GM23338 (cell line): ENCODE measurements around the gene OLFML3. TPM values are rescaled to one million over a fixed set of nuclear protein-coding genes. Genes with fewer than 3 reads are reported as not detected.

Source experiments
- ATAC-seq: fragments of 200-7000 bp; cut with Tn5 transposase; 3 replicates; pipeline ENCODE4 v1.9.1; 2020
- DNase-seq: peaks from one replicate; pipeline ENCODE4 v3.0.0-alpha.2; 2015; ENCODE audit warnings: low spot score
- H2AFZ ChIP-seq: fragments of 200-600 bp; sonication (generic); 2 replicates; pipeline ENCODE4 v1.8.0; 2016; ENCODE audit warnings: antibody characterized with exemption, mild to moderate bottlenecking, moderate library complexity
- H3F3A ChIP-seq: fragments of 200-600 bp; sonication (generic); replicated peaks from 2 replicates; pipeline ENCODE4 v1.8.0; 2017; ENCODE audit warnings: antibody characterized with exemption, mixed run types, low read depth
- H3K27ac ChIP-seq: fragments of 200-600 bp; sonication (generic); 2 replicates; pipeline ENCODE4 v1.6.1; 2016; ENCODE audit warnings: low read depth
- H3K27me3 ChIP-seq: fragments of 200-600 bp; sonication (generic); 2 replicates; pipeline ENCODE4 v1.8.0; 2016; ENCODE audit warnings: mild to moderate bottlenecking, mixed run types, moderate library complexity; ENCODE audit not compliant: insufficient read depth
- H3K36me3 ChIP-seq: fragments of 200-600 bp; sonication (generic); 2 replicates; pipeline ENCODE4 v1.8.0; 2016; ENCODE audit warnings: mild to moderate bottlenecking; ENCODE audit not compliant: insufficient read depth
- H3K4me1 ChIP-seq: fragments of 200-600 bp; sonication (generic); 2 replicates; pipeline ENCODE4 v1.8.0; 2016; ENCODE audit warnings: mild to moderate bottlenecking, moderate library complexity; ENCODE audit not compliant: insufficient read depth
- H3K4me2 ChIP-seq: fragments of 200-600 bp; sonication (generic); 2 replicates; pipeline ENCODE4 v1.7.1; 2017; ENCODE audit warnings: mixed run types
- H3K4me3 ChIP-seq: fragments of 200-600 bp; sonication (generic); 2 replicates; pipeline ENCODE4 v1.6.1; 2016; ENCODE audit warnings: mixed run types
- H3K79me2 ChIP-seq: fragments of 200-600 bp; sonication (generic); replicated peaks from 2 replicates; pipeline ENCODE4 v1.8.0; 2017; ENCODE audit warnings: mild to moderate bottlenecking; ENCODE audit not compliant: insufficient read depth
- H3K9me2 ChIP-seq: fragments of 200-600 bp; sonication (generic); 2 replicates; pipeline ENCODE4 v1.8.0; 2017; ENCODE audit not compliant: insufficient read depth
- H4K20me1 ChIP-seq: fragments of 200-600 bp; sonication (generic); replicated peaks from 2 replicates; pipeline ENCODE4 v1.8.0; 2017; ENCODE audit warnings: mild to moderate bottlenecking; ENCODE audit not compliant: insufficient read depth
- H3K27ac Mint-ChIP-seq: 2 replicates; pipeline ENCODE4 v1.8.0; 2020; ENCODE audit warnings: inconsistent platforms, mild to moderate bottlenecking, moderate library complexity, mixed read lengths
- H3K27me3 Mint-ChIP-seq: 3 replicates; pipeline ENCODE4 v1.8.0; 2022; ENCODE audit warnings: low read depth, mild to moderate bottlenecking, moderate library complexity, mixed read lengths, inconsistent platforms; ENCODE audit not compliant: insufficient read depth, poor library complexity
- H3K36me3 Mint-ChIP-seq: 3 replicates; pipeline ENCODE4 v1.8.0; 2021; ENCODE audit warnings: low read depth, mild to moderate bottlenecking, inconsistent platforms, moderate library complexity, mixed read lengths
- H3K4me1 Mint-ChIP-seq: 3 replicates; pipeline ENCODE4 v1.8.0; 2020; ENCODE audit warnings: mild to moderate bottlenecking, inconsistent platforms, mixed read lengths
- H3K4me3 Mint-ChIP-seq: 3 replicates; pipeline ENCODE4 v1.8.0; 2021; ENCODE audit warnings: moderate library complexity, mild to moderate bottlenecking, inconsistent platforms, mixed read lengths
- H3K9me3 Mint-ChIP-seq: 3 replicates; pipeline ENCODE4 v1.8.0; 2020; ENCODE audit warnings: moderate library complexity, mild to moderate bottlenecking, inconsistent platforms, mixed read lengths
- CREB1 ChIP-seq: fragments of 250-450 bp; sonication (Bioruptor Pico); IDR thresholded peaks from 2 replicates; pipeline ENCODE4 v1.5.0; 2020; ENCODE audit warnings: low read depth, mild to moderate bottlenecking, moderate library complexity
- JUNB ChIP-seq: IDR thresholded peaks from one replicate; pipeline ENCODE4 v1.6.1; 2016; ENCODE audit warnings: antibody characterized with exemption; ENCODE audit not compliant: unreplicated experiment
- POLR2AphosphoS5 ChIP-seq: IDR thresholded peaks from 2 replicates; pipeline ENCODE4 v1.6.1; 2016; ENCODE audit warnings: antibody characterized with exemption, low read depth
- STAT1 ChIP-seq: IDR thresholded peaks from one replicate; pipeline ENCODE4 v1.6.1; 2016; ENCODE audit warnings: antibody characterized with exemption; ENCODE audit not compliant: unreplicated experiment
- ZNF114 ChIP-seq: fragments of 250-450 bp; sonication (Bioruptor Pico); IDR thresholded peaks from 2 replicates; pipeline ENCODE4 v1.5.0; 2020; ENCODE audit warnings: mild to moderate bottlenecking, moderate library complexity
- long read RNA-seq: library from polyadenylated mRNA; unstranded; transcript quantifications from one replicate; pipeline ENCODE4 v2.0.0, GENCODE V29; 2020; ENCODE audit not compliant: unreplicated experiment
- polyA plus RNA-seq: library from polyadenylated mRNA; unstranded; fragments of >200 nt; fragmentation: Nextera tagmentation; extraction: Ambion mirVana; gene quantifications from 2 replicates; pipeline ENCODE4 v1.2.1, GENCODE V29; 2016
- total RNA-seq: library from RNA; depleted of rRNA; stranded (reverse); fragments of >200 nt; shearing (Covaris generic); gene quantifications from 2 replicates; pipeline ENCODE4 v1.2.3, GENCODE V29; 2014; rRNA removed
- TF ChIP-seq, protein P1 (sequence below): IDR thresholded peaks from one replicate; pipeline ENCODE4 v1.6.1; 2018; ENCODE audit warnings: antibody characterized with exemption; ENCODE audit not compliant: unreplicated experiment
- TF ChIP-seq, protein P2 (sequence below), 2 experiments: fragments of 200-600 bp in 1 of 2; sonication (generic) in 1 of 2; conservative IDR thresholded peaks; 2 replicates each; pipeline versions ENCODE4 v1.5.1 to v1.6.1; 2016 to 2017; ENCODE audit warnings: antibody characterized with exemption in 2 of 2, low read depth in 2 of 2, mild to moderate bottlenecking in 2 of 2, moderate library complexity in 1 of 2

OLFML3 gene, protein sequence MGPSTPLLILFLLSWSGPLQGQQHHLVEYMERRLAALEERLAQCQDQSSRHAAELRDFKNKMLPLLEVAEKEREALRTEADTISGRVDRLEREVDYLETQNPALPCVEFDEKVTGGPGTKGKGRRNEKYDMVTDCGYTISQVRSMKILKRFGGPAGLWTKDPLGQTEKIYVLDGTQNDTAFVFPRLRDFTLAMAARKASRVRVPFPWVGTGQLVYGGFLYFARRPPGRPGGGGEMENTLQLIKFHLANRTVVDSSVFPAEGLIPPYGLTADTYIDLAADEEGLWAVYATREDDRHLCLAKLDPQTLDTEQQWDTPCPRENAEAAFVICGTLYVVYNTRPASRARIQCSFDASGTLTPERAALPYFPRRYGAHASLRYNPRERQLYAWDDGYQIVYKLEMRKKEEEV
- 69.9 and 73.6 TPM in 2 replicates for total RNA-seq
- 42.8 and 44.7 TPM in 2 replicates for polyA plus RNA-seq
- long read RNA-seq, transcript OLFML3-201 (3 exons, 1,780 nt), result major isoform, 15 of 18 reads
- long read RNA-seq, partial matches to known transcripts, result 1 of 18 reads
- long read RNA-seq, other reads (novel, unspliced or antisense), result 1 of 18 reads

DNA sequence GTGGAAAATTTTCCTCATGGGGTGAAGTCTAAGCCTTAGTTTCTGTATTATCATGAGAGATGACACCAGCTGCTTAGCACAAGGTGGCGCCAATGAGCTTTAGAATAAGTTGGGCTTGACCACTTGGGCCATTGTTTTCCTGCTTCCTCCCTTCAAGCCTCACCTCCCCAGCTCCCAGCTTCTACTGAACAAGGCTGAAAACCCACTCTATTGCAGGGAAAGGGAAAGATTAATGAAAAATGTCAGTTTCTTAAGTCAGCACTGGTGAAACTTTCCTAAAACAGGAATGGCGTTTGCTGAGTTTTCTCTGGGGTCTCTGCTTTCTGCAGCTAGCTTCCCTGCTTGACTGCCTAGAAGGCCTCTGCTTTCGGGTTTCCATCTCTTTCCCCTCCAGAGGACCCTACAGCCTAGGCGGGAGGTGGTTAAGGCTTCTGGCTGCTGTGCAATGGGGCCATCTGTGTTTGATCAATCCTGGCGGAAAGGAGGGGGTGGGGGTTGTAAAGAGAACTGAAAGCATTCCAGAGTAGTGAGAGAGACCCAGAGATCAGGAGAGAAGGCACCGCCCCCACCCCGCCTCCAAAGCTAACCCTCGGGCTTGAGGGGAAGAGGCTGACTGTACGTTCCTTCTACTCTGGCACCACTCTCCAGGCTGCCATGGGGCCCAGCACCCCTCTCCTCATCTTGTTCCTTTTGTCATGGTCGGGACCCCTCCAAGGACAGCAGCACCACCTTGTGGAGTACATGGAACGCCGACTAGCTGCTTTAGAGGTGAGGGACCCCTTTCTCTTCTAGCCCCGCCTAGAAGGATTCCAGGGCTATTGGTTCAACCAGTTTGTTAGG lies at the start of gene OLFML3:
TSS of gene OLFML3 (plus strand) at position 612 of the 840 bp plus-strand sequence. CDS start at position 655, 43 bp downstream.
- Histone ChIP-seq H2AFZ (no peak within 1 kb of the TSS), H3K36me3 (0 out of 2 replicates have a peak, but pooled peaks cover 3% of the 10 kb centered on the region), H4K20me1 (no peaks in the 10 kb centered on the region), H3K27me3 (no peaks in the 10 kb centered on the region), H3K27ac (peak within 1 kb of the TSS; percentile 83), H3K79me2 (peaks cover 10% of the 10 kb centered on the region; the same call in 1 of the 2 replicates), H3F3A (peaks cover 5% of the 10 kb centered on the region; the same call in 1 of the 2 replicates), H3K4me2 (peak within 1 kb of the TSS; percentile 78), H3K9me2 (no peaks in the 10 kb centered on the region), H3K4me1 (peaks cover 64% of the 10 kb centered on the region), H3K4me3 (peak within 1 kb of the TSS; percentile 23)
- Mint-ChIP-seq H3K27me3 (peaks cover 21% of the 10 kb centered on the region), H3K4me1 (peaks cover 87% of the 10 kb centered on the region), H3K9me3 (peaks cover 7% of the 10 kb centered on the region; the same call in 2 of the 3 replicates), H3K27ac (peak within 1 kb of the TSS; percentile 94), H3K36me3 (peaks cover 29% of the 10 kb centered on the region), H3K4me3 (peak within 1 kb of the TSS; percentile 61)
- peak; percentile 55 for TF ChIP-seq JUNB
- TF ChIP-seq, protein P1, sequence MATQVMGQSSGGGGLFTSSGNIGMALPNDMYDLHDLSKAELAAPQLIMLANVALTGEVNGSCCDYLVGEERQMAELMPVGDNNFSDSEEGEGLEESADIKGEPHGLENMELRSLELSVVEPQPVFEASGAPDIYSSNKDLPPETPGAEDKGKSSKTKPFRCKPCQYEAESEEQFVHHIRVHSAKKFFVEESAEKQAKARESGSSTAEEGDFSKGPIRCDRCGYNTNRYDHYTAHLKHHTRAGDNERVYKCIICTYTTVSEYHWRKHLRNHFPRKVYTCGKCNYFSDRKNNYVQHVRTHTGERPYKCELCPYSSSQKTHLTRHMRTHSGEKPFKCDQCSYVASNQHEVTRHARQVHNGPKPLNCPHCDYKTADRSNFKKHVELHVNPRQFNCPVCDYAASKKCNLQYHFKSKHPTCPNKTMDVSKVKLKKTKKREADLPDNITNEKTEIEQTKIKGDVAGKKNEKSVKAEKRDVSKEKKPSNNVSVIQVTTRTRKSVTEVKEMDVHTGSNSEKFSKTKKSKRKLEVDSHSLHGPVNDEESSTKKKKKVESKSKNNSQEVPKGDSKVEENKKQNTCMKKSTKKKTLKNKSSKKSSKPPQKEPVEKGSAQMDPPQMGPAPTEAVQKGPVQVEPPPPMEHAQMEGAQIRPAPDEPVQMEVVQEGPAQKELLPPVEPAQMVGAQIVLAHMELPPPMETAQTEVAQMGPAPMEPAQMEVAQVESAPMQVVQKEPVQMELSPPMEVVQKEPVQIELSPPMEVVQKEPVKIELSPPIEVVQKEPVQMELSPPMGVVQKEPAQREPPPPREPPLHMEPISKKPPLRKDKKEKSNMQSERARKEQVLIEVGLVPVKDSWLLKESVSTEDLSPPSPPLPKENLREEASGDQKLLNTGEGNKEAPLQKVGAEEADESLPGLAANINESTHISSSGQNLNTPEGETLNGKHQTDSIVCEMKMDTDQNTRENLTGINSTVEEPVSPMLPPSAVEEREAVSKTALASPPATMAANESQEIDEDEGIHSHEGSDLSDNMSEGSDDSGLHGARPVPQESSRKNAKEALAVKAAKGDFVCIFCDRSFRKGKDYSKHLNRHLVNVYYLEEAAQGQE, result no peak
- no peak for TF ChIP-seq STAT1
- TF ChIP-seq CREB1 (CRISPR knock-in tag), result 0 out of 2 replicates have a peak, but pooled peaks have one; percentile 18
- 0 out of 2 replicates have a peak, but pooled peaks have one; percentile 31 for TF ChIP-seq POLR2AphosphoS5
- TF ChIP-seq, protein P2, sequence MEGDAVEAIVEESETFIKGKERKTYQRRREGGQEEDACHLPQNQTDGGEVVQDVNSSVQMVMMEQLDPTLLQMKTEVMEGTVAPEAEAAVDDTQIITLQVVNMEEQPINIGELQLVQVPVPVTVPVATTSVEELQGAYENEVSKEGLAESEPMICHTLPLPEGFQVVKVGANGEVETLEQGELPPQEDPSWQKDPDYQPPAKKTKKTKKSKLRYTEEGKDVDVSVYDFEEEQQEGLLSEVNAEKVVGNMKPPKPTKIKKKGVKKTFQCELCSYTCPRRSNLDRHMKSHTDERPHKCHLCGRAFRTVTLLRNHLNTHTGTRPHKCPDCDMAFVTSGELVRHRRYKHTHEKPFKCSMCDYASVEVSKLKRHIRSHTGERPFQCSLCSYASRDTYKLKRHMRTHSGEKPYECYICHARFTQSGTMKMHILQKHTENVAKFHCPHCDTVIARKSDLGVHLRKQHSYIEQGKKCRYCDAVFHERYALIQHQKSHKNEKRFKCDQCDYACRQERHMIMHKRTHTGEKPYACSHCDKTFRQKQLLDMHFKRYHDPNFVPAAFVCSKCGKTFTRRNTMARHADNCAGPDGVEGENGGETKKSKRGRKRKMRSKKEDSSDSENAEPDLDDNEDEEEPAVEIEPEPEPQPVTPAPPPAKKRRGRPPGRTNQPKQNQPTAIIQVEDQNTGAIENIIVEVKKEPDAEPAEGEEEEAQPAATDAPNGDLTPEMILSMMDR (conservative IDR thresholded peaks at IDR 0.05; ENCODE audit: low read depth in 2 of 2), result peak; percentile 89 to 95
- TF ChIP-seq ZNF114, result 0 out of 2 replicates have a peak, but pooled peaks have one; percentile 75
- DNase-seq, result peak; percentile 98
- peak; percentile 76 for ATAC-seq
